ENCODE results near the gene FAM120A.

- TF ChIP-seq ZNF317 (CRISPR knock-in tag; IDR thresholded peaks at IDR 0.05), result no peak
- no peak for TF ChIP-seq PHB2 (IDR thresholded peaks at IDR 0.05; ENCODE audit: partially characterized antibody)
- no peak for TF ChIP-seq HMGA1 (CRISPR knock-in tag; conservative IDR thresholded peaks at IDR 0.05)
- no peak for TF ChIP-seq CTCF (CRISPR knock-in tag; IDR thresholded peaks at IDR 0.05)
- no peak for TF ChIP-seq ZNF292 (CRISPR knock-in tag; IDR thresholded peaks at IDR 0.05; ENCODE audit: borderline replicate concordance, low read depth)
- no peak for TF ChIP-seq POLR2AphosphoS5 (IDR thresholded peaks at IDR 0.05; ENCODE audit: low read depth, low read length)
- TF ChIP-seq DPF2 (CRISPR knock-in tag; IDR thresholded peaks at IDR 0.05; ENCODE audit: borderline replicate concordance, low read depth), result no peak
- TF ChIP-seq TARDBP (CRISPR knock-in tag; IDR thresholded peaks at IDR 0.05), result no peak
- no peak for TF ChIP-seq ATF2 (CRISPR knock-in tag; IDR thresholded peaks at IDR 0.05)
- TF ChIP-seq POLR2A (IDR thresholded peaks at IDR 0.05; ENCODE audit: insufficient read depth in 1 of 2, low read depth in 2 of 2, low read length in 2 of 2), result no peak; a peak in 1 of 4 replicates
- no peak for TF ChIP-seq HIC2 (CRISPR knock-in tag; IDR thresholded peaks at IDR 0.05; ENCODE audit: low read depth)
- TF ChIP-seq IRF9 (CRISPR knock-in tag; IDR thresholded peaks at IDR 0.05; ENCODE audit: borderline replicate concordance), result no peak
Observed at GRCh38 chr9:93575796-93576257, 124.3 kb downstream of the FAM120A start.

All from HepG2 (cell line).